ENCODE results near the gene RUFY4.
"Not testable (repeated sequence)": the region's sequence is repeated elsewhere in the genome, so short reads cannot be mapped to it uniquely, and the experiment has no call there.

Gene RUFY4

GRCh38 chr2:218095853-218096252, 26.8 kb downstream of the RUFY4 start:
- Histone ChIP-seq H3K9ac (ENCODE audit: low read length) (no peak overlapping the region), H3K27ac (ENCODE audit: low read depth, low read length) (no peak overlapping the region), H3K27me3 (ENCODE audit: control insufficient read depth, insufficient read depth, low read length) (peaks cover 8% of the 10 kb centered on the region; the same call in 1 of the 2 replicates), H3K36me3 (ENCODE audit: control insufficient read depth, insufficient read depth, low read length) (no peaks in the 10 kb centered on the region), H3K4me1 (ENCODE audit: control insufficient read depth, insufficient read depth, low read length) (no peaks in the 10 kb centered on the region), H3K9me3 (ENCODE audit: control insufficient read depth, insufficient read depth, low read depth, low read length) (no peaks in the 10 kb centered on the region), H3K4me3 (ENCODE audit: low read depth, low read length) (no peak overlapping the region)

GRCh38 chr2:218097975-218098374, 28.9 kb downstream of the RUFY4 start:
- Histone ChIP-seq H3K4me1 (ENCODE audit: control insufficient read depth, insufficient read depth, low read length) (no peaks in the 10 kb centered on the region), H3K4me3 (ENCODE audit: low read depth, low read length) (no peak overlapping the region), H3K36me3 (ENCODE audit: control insufficient read depth, insufficient read depth, low read length) (no peaks in the 10 kb centered on the region), H3K9ac (ENCODE audit: low read length) (no peak overlapping the region), H3K27me3 (ENCODE audit: control insufficient read depth, insufficient read depth, low read length) (peaks cover 10% of the 10 kb centered on the region; the same call in 1 of the 2 replicates), H3K9me3 (ENCODE audit: control insufficient read depth, insufficient read depth, low read depth, low read length) (no peaks in the 10 kb centered on the region), H3K27ac (ENCODE audit: low read depth, low read length) (no peak overlapping the region)

- not testable (repeated sequence) for H3K27me3 ChIP-seq (ENCODE audit: control insufficient read depth, insufficient read depth, low read length); H3K4me1 ChIP-seq (ENCODE audit: control insufficient read depth, insufficient read depth, low read length); H3K36me3 ChIP-seq (ENCODE audit: control insufficient read depth, insufficient read depth, low read length); H3K4me3 ChIP-seq (ENCODE audit: low read depth, low read length); H3K27ac ChIP-seq (ENCODE audit: low read depth, low read length); H3K9ac ChIP-seq (ENCODE audit: low read length)
- peaks cover 36% of the 10 kb centered on the region for H3K9me3 ChIP-seq (ENCODE audit: control insufficient read depth, insufficient read depth, low read depth, low read length)
Observed at GRCh38 chr2:218108834-218109233, 39.8 kb downstream of the RUFY4 start.

- H3K27me3 ChIP-seq (ENCODE audit: control insufficient read depth, insufficient read depth, low read length); H3K4me1 ChIP-seq (ENCODE audit: control insufficient read depth, insufficient read depth, low read length); H3K9ac ChIP-seq (ENCODE audit: low read length); H3K36me3 ChIP-seq (ENCODE audit: control insufficient read depth, insufficient read depth, low read length); H3K4me3 ChIP-seq (ENCODE audit: low read depth, low read length); H3K27ac ChIP-seq (ENCODE audit: low read depth, low read length): not testable (repeated sequence)
- peaks cover 17% of the 10 kb centered on the region for H3K9me3 ChIP-seq (ENCODE audit: control insufficient read depth, insufficient read depth, low read depth, low read length)
Observed at GRCh38 chr2:218121789-218122188, 52.7 kb downstream of the RUFY4 start.

- H3K4me3 ChIP-seq (ENCODE audit: low read depth, low read length); H3K4me1 ChIP-seq (ENCODE audit: control insufficient read depth, insufficient read depth, low read length); H3K9ac ChIP-seq (ENCODE audit: low read length); H3K36me3 ChIP-seq (ENCODE audit: control insufficient read depth, insufficient read depth, low read length); H3K27ac ChIP-seq (ENCODE audit: low read depth, low read length); H3K27me3 ChIP-seq (ENCODE audit: control insufficient read depth, insufficient read depth, low read length): not testable (repeated sequence)
- peaks cover 12% of the 10 kb centered on the region for H3K9me3 ChIP-seq (ENCODE audit: control insufficient read depth, insufficient read depth, low read depth, low read length)
Observed at GRCh38 chr2:218122286-218122685, 53.2 kb downstream of the RUFY4 start.

GRCh38 chr2:218123986-218124385, 54.9 kb downstream of the RUFY4 start:
- no peaks in the 10 kb centered on the region for H3K36me3 ChIP-seq (ENCODE audit: control insufficient read depth, insufficient read depth, low read length)

GRCh38 chr2:218125095-218125494, 56.0 kb downstream of the RUFY4 start:
- no peaks in the 10 kb centered on the region for H3K27me3 ChIP-seq (ENCODE audit: control insufficient read depth, insufficient read depth, low read length)
- peaks cover 4% of the 10 kb centered on the region for H3K4me1 ChIP-seq (ENCODE audit: control insufficient read depth, insufficient read depth, low read length)
- H3K27ac ChIP-seq (ENCODE audit: low read depth, low read length) = no peak overlapping the region
- no peak overlapping the region for H3K9ac ChIP-seq (ENCODE audit: low read length)
- H3K4me3 ChIP-seq (ENCODE audit: low read depth, low read length) = no peak overlapping the region
- no peaks in the 10 kb centered on the region for H3K36me3 ChIP-seq (ENCODE audit: control insufficient read depth, insufficient read depth, low read length)
- peaks cover 7% of the 10 kb centered on the region; the same call in 1 of the 2 replicates for H3K9me3 ChIP-seq (ENCODE audit: control insufficient read depth, insufficient read depth, low read depth, low read length)

More at GRCh38 chr2:218123986-218124385, 54.9 kb downstream of the RUFY4 start:
- Histone ChIP-seq H3K27me3 (ENCODE audit: control insufficient read depth, insufficient read depth, low read length) (no peaks in the 10 kb centered on the region), H3K9ac (ENCODE audit: low read length) (no peak overlapping the region), H3K4me1 (ENCODE audit: control insufficient read depth, insufficient read depth, low read length) (peaks cover 4% of the 10 kb centered on the region), H3K27ac (ENCODE audit: low read depth, low read length) (no peak overlapping the region), H3K9me3 (ENCODE audit: control insufficient read depth, insufficient read depth, low read depth, low read length) (peaks cover 7% of the 10 kb centered on the region; the same call in 1 of the 2 replicates), H3K4me3 (ENCODE audit: low read depth, low read length) (no peak overlapping the region)

GRCh38 chr2:218125626-218126080, 56.6 kb downstream of the RUFY4 start, which contains the start of gene CXCR2:
Gene CXCR2 (plus strand): TSS chr2:218126028. CDS start chr2:218134802, 8,774 bp downstream.
- H3K27me3 ChIP-seq (ENCODE audit: control insufficient read depth, insufficient read depth, low read length) = no peaks in the 10 kb centered on the region

GRCh38 chr2:218127929-218128455, 58.9 kb downstream of the RUFY4 start:
- H3K27me3 ChIP-seq (ENCODE audit: control insufficient read depth, insufficient read depth, low read length) = no peaks in the 10 kb centered on the region
- H3K9ac ChIP-seq (ENCODE audit: low read length) = no peak overlapping the region
- no peaks in the 10 kb centered on the region for H3K36me3 ChIP-seq (ENCODE audit: control insufficient read depth, insufficient read depth, low read length)
- no peak overlapping the region for H3K4me3 ChIP-seq (ENCODE audit: low read depth, low read length)
- no peak overlapping the region for H3K27ac ChIP-seq (ENCODE audit: low read depth, low read length)
- no peaks in the 10 kb centered on the region for H3K9me3 ChIP-seq (ENCODE audit: control insufficient read depth, insufficient read depth, low read depth, low read length)
- peaks cover 4% of the 10 kb centered on the region for H3K4me1 ChIP-seq (ENCODE audit: control insufficient read depth, insufficient read depth, low read length)

More at GRCh38 chr2:218125626-218126080, 56.6 kb downstream of the RUFY4 start, which contains the start of gene CXCR2:
- Histone ChIP-seq H3K27ac (ENCODE audit: low read depth, low read length) (no peak within 1 kb of the TSS), H3K4me1 (ENCODE audit: control insufficient read depth, insufficient read depth, low read length) (peaks cover 4% of the 10 kb centered on the region), H3K36me3 (ENCODE audit: control insufficient read depth, insufficient read depth, low read length) (no peaks in the 10 kb centered on the region), H3K9me3 (ENCODE audit: control insufficient read depth, insufficient read depth, low read depth, low read length) (peaks cover 7% of the 10 kb centered on the region; the same call in 1 of the 2 replicates), H3K9ac (ENCODE audit: low read length) (no peak within 1 kb of the TSS), H3K4me3 (ENCODE audit: low read depth, low read length) (no peak within 1 kb of the TSS)

- Histone ChIP-seq H3K27me3 (ENCODE audit: control insufficient read depth, insufficient read depth, low read length) (no peaks in the 10 kb centered on the region), H3K9ac (ENCODE audit: low read length) (no peak overlapping the region), H3K4me1 (ENCODE audit: control insufficient read depth, insufficient read depth, low read length) (peaks cover 4% of the 10 kb centered on the region), H3K36me3 (ENCODE audit: control insufficient read depth, insufficient read depth, low read length) (no peaks in the 10 kb centered on the region), H3K4me3 (ENCODE audit: low read depth, low read length) (no peak overlapping the region), H3K27ac (ENCODE audit: low read depth, low read length) (no peak overlapping the region), H3K9me3 (ENCODE audit: control insufficient read depth, insufficient read depth, low read depth, low read length) (no peaks in the 10 kb centered on the region)
Observed at GRCh38 chr2:218128781-218129457, 59.9 kb downstream of the RUFY4 start.

- Histone ChIP-seq H3K4me1 (ENCODE audit: control insufficient read depth, insufficient read depth, low read length) (peaks cover 4% of the 10 kb centered on the region), H3K27me3 (ENCODE audit: control insufficient read depth, insufficient read depth, low read length) (no peaks in the 10 kb centered on the region)
Observed at GRCh38 chr2:218129458-218130135, 60.5 kb downstream of the RUFY4 start.

More at GRCh38 chr2:218129458-218130135, 60.5 kb downstream of the RUFY4 start:
- no peaks in the 10 kb centered on the region for H3K36me3 ChIP-seq (ENCODE audit: control insufficient read depth, insufficient read depth, low read length)
- no peak overlapping the region for H3K27ac ChIP-seq (ENCODE audit: low read depth, low read length)
- no peaks in the 10 kb centered on the region for H3K9me3 ChIP-seq (ENCODE audit: control insufficient read depth, insufficient read depth, low read depth, low read length)
- no peak overlapping the region for H3K9ac ChIP-seq (ENCODE audit: low read length)
- H3K4me3 ChIP-seq (ENCODE audit: low read depth, low read length) = no peak overlapping the region
